SK-MEL-5 (cell line): ENCODE data around the gene RASAL2. TPM values are rescaled to one million over a fixed set of nuclear protein-coding genes. Genes with fewer than 3 reads are reported as not detected.
"Not testable (repeated sequence)": the region's sequence is repeated elsewhere in the genome, so short reads cannot be mapped to it uniquely, and the experiment has no call there.

Experiments used
- DNase-seq: peaks from one replicate; pipeline ENCODE4 v3.0.0-alpha.2; 2016; ENCODE audit warnings: low read depth, low spot score
- in situ Hi-C: cut with HindIII; loops from 2 replicates; pipeline ENCODE4 v1.10.0; 2016; ENCODE audit warnings: low sequenced_read_pairs, high pct_unique_total_duplicates, low pct_unique_long_range_greater_than_20kb
- total RNA-seq: library from RNA; depleted of rRNA; stranded (reverse); fragments of >200 nt; shearing (Covaris generic); gene quantifications from 2 replicates; pipeline ENCODE4 v1.2.3, GENCODE V29; 2014

Gene RASAL2
- total RNA-seq, 1 experiment from 2014 or later, result 10.2 TPM

DNA sequence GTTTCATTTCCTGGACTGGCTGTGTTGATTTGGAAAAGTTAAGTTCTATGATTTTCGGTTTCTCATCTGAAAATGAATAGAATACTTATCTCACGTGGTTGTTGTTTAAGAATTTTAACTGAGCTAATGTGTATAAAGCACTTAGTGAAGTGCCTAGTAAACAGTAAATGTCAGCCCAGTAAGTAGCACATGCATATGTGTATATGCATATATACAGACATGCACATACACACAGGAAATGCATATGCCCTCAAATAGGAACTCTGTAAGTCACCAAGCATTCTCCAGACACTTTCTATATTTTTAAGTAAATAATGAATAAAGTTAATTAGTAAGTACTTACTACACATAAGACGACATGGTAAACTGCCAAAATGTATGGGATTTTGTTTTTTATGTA lies 274.3 kb downstream of the RASAL2 start:
- no peak for DNase-seq
- in situ Hi-C loops, result no loop called here

GRCh38 chr1:178371235-178371634 lies 277.3 kb downstream of the RASAL2 start:
- in situ Hi-C loops, result no loop called here
- DNase-seq, result peak; percentile 26

- no peak for DNase-seq
- in situ Hi-C loops, result no loop called here
Observed at GRCh38 chr1:178371933-178372388, 278.1 kb downstream of the RASAL2 start.

DNA sequence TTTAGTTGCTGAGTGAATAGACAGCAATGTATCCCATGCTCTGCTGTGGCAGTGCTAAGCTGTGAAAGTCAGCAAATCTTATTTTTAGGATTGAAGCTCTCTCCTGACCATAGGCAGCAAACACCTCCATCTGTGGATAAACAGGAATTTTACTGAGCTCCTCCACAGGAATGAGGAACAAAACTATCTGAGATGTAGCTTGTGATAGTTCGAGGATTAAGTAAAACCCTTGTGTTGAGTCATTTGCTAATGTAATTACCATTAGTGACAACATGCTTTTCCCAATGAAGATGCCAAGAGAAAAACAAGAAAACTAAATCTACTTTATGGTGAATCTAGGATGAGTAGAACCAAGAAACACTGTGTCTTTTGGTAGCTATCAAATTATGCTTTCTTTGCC lies 280.1 kb downstream of the RASAL2 start:
- in situ Hi-C loops, result no loop called here
- DNase-seq, result no peak

- in situ Hi-C loops, result no loop called here
Observed at GRCh38 chr1:178376008-178376407, 282.1 kb downstream of the RASAL2 start.

GRCh38 chr1:178379807-178380206 lies 285.9 kb downstream of the RASAL2 start:
- no peak for DNase-seq
- in situ Hi-C loops, result no loop called here

More at GRCh38 chr1:178376008-178376407, 282.1 kb downstream of the RASAL2 start:
- no peak for DNase-seq

GRCh38 chr1:178382372-178382771 lies 288.5 kb downstream of the RASAL2 start:
- DNase-seq, result no peak
- in situ Hi-C loops, result no loop called here

- no peak for DNase-seq
- in situ Hi-C loops, result no loop called here
Observed at GRCh38 chr1:178385662-178386061, 291.8 kb downstream of the RASAL2 start.

- no peak for DNase-seq
- in situ Hi-C loops, result no loop called here
Observed at GRCh38 chr1:178388418-178389145, 294.7 kb downstream of the RASAL2 start.

GRCh38 chr1:178389441-178389840 lies 295.5 kb downstream of the RASAL2 start:
- no peak for DNase-seq
- in situ Hi-C loops, result no loop called here

DNA sequence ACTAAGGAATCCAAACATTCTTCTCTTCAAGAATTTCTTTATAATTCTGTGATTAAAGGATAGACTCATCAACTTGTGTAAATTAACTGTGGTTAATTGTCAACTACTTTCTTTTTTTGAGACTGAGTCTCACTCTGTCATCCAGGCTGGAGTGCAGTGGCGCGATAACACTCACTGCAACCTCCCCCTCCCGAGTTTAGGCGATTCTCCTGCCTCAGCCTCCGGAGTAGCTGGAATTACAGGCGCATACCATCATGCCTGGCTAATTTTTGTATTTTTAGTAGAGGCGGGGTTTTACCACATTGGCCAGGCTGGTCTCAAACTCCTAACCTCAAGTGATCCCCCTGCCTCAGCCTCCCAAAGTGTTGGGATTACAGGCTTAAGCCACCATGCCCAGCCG lies 296.4 kb downstream of the RASAL2 start:
- DNase-seq, in situ Hi-C loops: not testable (repeated sequence)

GRCh38 chr1:178393370-178393769 lies 299.5 kb downstream of the RASAL2 start:
- in situ Hi-C loops, result no loop called here
- no peak for DNase-seq

DNA sequence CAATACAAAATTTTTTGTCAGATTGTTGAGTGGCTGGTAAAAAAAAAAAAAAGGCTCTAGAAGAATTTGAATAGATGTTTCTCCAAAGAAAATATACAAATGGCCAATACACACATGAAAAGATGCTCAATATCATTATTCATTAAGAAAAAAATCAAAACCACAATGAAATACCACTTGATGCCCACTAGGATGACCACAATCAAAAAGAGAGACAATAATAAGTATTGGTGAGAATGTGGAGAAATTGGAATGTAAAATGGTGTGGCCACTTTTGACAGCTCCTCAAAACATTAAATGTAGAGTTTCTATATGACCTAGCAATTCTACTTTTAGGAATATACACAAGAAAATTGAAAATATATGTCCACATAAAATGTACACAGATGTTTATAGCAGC lies 302.9 kb downstream of the RASAL2 start:
- in situ Hi-C loops, result no loop called here
- no peak for DNase-seq

GRCh38 chr1:178397678-178398077 lies 303.8 kb downstream of the RASAL2 start:
- no peak for DNase-seq
- in situ Hi-C loops, result no loop called here

GRCh38 chr1:178399177-178399728 lies 305.3 kb downstream of the RASAL2 start:
- in situ Hi-C loops, result no loop called here
- DNase-seq, result no peak

DNA sequence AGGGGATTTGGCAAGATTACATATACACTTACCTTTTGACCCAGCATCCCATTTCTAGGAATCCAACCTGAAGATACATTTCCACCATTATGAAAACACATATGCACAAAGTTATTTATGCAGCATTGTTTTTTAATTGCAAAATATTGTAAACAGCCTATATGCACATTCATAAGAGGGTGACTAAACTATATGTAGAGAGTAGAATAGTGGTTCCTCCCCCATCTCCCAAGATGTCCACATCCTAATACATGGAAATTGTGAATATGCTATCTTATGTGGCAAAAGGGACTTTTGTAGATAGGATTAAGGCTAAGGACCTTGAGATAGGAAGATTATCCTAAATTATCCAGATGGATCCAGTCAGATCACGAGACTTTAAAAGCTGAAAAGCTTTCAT lies 311.2 kb downstream of the RASAL2 start:
- DNase-seq, result no peak
- in situ Hi-C loops, result no loop called here

DNA sequence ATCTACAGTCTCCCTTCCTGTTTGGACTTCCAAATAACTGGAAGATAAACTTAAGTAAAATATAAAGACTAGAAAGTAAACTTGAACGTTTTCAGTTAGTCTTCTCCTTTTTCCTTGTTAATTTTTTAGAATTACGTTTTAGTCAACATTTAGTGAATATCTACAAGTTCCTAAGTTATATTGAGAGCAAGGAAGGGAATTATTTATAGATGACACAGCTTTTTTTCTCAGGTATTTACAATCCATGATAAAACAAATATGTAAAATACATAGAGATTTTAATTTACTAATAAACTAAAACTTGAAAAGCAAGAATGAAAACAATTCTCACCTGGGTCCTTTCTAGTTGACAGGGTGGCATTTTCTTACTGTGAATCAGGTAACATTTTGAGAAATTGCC lies 313.3 kb downstream of the RASAL2 start:
- in situ Hi-C loops, result no loop called here

GRCh38 chr1:178407655-178408054 lies 313.8 kb downstream of the RASAL2 start:
- DNase-seq, result no peak
- in situ Hi-C loops, result no loop called here

More for the DNA sequence above, 313.3 kb downstream of the RASAL2 start:
- no peak for DNase-seq

- DNase-seq, result no peak
- in situ Hi-C loops, result no loop called here
Observed at GRCh38 chr1:178408871-178409270, 315.0 kb downstream of the RASAL2 start.
